IPS-11a (cell line): ENCODE data around the gene FBXL4.

ENCODE experiments used
- H3K4me3 ChIP-seq: one replicate; pipeline ENCODE4 v1.5.1; 2013; ENCODE audit warnings: low read depth, low read length, control low read depth

FBXL4 gene

DNA sequence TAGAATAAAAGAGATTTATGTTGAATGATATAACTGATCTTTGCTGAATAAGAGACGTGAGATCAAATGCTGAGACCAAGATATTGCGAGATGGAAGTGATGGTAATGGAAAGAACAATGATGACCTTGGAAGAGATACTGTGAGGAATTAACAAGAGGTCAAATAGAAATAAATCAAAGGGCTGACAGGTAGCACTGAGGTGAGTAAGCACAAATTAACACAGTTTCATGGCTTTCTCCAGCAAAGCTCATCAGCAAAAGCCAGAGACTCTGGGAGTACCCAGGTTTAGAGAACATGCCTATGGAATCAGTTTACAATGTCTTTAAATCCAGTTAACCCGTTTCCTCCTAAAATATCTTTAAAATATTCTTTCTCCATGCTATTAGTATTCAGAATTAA, 60.1 kb downstream of the FBXL4 start:
- no peak overlapping the region for H3K4me3 ChIP-seq

DNA sequence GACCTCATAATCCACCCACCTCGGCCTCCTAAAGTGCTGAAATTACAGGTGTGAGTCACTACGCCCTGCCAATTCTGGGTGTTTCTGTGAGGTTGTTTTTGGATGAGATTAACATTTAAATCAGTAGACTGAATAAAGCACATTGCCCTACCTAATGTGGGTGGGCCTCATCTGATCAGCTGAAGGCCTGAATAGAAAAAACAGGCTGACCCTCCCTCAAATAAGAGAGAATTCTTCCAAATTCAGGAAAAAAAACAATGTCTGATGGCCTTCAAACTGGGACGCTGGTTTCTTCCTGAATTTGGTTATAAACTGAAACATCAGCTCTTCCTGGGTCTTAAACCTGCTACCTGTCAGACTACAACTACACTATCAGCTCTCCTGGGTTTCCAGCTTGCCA, 62.4 kb downstream of the FBXL4 start:
- H3K4me3 ChIP-seq: no peak overlapping the region

DNA sequence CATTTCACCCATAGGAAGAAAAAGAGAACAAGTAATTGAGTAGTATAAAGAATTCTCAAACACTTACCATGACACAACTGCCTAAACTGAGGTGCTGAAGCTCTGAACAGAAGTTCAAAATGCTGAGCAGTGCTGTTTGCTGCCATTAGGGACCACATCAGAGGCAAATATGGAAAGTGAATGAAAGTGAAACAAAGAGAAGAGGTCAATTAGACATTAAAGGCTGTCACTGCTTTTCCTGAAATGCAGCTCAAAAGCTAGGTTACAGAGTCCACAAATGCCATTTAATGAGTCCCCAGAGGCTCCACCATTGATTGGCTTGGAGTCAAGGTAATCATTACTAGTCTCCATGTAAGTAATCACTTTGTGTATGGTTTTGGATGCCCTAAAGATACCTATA, 67.3 kb downstream of the FBXL4 start:
- H3K4me3 ChIP-seq: no peak overlapping the region

DNA sequence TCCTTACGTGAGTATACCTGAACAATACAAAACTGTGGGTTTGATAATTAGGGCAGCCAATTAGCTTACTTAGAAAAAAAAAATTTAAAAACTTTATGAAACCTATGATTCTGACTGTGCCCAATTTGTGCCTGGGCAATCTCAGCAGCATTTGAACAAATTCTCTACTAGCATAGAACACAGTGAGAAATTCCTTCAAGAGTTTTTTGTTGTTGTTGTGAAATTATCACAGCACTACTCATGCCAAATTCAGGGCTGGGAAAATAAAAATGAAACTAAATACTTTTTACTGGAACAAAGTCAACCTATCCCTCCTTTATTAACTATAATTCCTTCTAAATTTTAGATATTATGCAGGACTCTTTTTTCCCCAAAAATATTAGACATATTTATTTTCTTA, 70.5 kb downstream of the FBXL4 start:
- H3K4me3 ChIP-seq: no peak overlapping the region

DNA sequence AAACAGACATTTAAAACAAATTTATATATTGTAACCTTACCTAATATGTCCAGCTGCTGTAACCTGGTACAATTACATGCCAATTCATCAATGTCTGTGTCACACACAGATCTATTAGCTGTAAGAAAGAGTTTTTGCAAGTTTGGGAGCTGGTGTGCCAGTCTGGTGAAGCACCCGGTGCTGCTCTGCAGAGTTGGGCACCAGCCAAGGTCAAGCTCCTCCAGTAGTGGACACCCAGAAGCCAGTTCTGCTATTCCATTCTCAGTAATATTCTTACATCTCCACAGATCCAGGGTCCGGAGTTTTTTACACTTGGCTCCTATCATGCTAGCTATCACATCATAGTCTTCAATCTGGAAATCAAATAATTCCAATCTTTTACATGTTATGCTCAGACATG, 72.4 kb downstream of the FBXL4 start:
- no peak overlapping the region for H3K4me3 ChIP-seq

DNA sequence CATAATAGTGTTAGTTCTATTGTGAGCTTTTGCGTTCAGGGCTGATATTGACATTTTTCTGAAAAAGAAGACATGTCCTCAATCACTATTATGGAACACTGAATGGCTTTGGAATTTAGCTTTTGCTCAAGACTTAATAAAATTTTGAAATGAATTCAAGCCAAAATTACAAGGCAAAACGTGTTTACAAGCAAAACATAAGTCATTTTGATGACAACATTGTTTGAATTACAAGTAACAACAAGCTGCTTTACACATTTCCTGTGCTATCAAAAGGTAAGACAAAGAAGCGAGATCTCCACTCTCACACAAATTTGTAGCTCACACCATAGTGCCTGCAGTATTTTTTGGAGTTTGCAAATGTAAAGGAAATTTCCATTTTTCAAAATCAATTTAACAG, 75.9 kb downstream of the FBXL4 start:
- no peak overlapping the region for H3K4me3 ChIP-seq

DNA sequence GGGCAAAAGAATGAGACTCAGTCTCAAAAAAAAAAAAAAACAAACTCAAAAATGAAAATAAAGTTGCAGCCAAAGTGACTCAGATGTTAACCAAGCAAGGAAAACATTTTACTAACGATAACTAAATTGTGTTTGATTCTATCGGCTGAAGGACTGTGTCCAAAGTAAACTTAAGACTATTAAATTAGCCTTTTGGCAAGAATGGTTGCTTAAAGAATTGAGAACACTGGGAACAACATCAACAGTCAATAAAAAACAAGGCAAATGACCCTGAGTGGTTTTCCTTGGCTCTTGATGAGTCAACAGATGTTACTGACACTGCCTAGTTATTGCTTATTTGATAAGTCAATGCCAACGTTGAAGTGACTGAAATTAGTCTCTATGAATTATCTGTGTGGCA, 76.7 kb downstream of the FBXL4 start:
- no peak overlapping the region for H3K4me3 ChIP-seq

DNA sequence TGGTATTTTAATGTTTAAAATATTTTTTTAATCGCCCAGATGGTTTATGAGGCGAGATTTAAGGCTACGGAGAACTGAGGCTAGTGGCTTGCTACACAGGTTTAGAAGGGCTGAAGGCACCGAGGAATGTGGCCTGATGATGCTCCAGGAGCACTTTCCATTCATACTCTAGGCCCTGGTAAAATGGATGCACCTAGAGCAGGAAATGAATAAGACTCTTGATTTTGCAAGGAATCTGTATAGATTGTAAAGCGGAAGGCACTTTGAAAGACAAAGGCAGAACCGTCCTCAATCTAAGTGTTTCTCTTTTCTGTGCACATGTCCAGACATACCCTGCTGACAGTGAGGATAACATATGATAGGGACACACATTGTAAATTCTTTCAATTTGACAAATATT, 83.2 kb downstream of the FBXL4 start:
- no peak overlapping the region for H3K4me3 ChIP-seq

DNA sequence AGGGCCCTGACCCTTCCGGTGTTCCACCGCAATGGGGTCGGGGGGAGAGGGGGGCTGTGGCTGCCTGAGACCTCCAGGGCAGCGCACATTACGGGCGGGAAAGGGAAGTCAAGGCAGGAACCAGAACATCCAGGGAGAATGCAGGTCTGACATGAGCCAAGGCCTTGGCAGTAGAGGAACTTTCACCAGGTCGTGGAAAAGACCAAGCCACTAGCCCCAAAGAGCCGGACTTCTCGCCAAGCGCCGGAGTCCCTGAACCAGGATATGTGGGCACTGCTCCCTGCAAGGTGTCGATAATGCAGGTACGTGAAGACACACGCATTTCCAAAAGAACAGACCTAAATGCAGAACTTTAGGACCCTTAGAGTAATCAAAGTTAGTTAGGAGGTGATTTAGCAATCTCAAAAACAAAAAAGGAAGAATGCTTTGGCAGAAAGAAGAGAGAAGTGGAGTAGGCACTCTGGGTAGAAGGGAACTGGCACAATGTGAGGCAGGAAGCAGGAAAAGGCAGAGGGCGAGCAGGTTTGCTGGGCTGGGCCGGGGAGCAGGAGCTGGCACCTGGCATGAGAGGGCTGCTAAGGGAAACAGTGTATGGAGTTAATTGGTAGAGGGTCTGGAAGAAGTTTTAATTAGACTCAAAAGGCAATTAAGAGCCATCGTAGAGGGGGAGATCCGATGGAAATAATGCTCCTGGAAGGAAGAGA, 99.1 kb downstream of the FBXL4 start:
- no peak overlapping the region for H3K4me3 ChIP-seq

DNA sequence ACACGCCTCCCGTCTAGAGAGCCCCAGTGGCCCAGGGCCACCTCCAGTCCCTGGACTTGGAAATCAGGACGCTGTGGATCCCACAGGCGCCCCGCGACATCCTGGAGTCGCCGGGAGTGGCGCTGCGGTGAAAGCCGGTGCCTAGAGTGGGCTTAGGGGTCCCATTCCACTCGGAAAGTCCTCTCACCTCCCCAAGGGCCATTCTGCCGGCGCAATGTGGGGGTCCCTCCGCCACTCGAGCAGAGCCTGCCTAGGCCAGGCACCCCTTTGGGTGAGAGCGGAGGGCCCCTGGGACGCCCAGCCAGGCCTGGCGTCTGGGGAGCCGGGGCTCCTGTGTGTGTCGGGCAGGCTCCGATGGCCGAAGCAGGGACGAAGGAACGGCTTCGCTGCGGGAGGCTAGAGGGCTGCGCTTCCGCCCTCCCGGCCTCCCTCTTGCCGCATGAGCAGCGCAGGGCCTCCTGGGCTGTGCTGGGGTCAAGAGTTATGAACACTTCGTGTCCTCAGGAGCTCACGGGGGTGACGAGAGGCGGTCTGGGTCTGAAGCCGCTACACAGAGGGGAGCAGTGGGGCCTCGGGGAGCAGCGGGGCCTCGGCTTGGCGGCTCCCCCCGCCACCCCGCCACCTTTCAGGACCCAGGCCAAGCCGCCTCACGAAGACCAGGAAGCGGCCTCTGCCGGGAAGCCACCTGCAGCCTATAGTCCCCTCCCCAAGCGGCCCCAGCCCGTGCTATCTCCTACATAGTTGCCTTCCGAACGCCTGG, 99.8 kb downstream of the FBXL4 start:
- no peak overlapping the region for H3K4me3 ChIP-seq

DNA sequence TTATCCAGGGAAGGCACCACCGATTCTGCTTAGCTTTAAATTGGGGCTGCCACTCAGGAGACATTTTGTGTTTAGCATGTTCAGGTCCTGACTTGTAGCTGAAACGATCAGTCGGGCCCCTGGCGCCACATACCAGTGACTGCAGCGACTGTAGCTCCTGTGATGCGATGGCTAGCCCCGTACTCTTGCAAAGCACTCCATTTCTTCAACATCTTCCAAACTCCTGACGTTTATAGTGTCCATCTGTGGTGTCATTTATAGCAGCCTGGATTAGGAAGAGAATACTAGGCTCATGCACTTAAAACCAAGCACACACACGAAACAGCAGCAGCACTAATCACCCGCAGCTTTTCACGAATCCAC, 100.3 kb downstream of the FBXL4 start:
- H3K4me3 ChIP-seq: no peak overlapping the region

DNA sequence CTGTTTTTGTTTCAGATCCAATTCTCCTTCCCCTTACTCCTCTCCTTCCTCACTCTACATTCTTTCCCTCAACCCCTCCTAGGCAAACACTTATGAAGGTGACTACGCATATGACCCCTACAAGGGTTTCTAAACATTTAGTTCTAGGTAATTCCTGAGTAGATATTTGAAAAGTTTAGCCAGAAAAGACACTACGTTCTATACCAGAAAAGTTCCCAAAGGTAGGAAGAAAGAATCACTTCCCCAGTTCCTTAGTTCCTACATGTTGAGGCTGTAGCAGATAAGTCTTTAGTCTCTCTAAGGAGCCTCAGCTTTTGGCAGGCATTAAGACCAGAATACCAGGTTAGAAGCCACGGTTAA, 101.7 kb downstream of the FBXL4 start:
- H3K4me3 ChIP-seq: no peak overlapping the region

DNA sequence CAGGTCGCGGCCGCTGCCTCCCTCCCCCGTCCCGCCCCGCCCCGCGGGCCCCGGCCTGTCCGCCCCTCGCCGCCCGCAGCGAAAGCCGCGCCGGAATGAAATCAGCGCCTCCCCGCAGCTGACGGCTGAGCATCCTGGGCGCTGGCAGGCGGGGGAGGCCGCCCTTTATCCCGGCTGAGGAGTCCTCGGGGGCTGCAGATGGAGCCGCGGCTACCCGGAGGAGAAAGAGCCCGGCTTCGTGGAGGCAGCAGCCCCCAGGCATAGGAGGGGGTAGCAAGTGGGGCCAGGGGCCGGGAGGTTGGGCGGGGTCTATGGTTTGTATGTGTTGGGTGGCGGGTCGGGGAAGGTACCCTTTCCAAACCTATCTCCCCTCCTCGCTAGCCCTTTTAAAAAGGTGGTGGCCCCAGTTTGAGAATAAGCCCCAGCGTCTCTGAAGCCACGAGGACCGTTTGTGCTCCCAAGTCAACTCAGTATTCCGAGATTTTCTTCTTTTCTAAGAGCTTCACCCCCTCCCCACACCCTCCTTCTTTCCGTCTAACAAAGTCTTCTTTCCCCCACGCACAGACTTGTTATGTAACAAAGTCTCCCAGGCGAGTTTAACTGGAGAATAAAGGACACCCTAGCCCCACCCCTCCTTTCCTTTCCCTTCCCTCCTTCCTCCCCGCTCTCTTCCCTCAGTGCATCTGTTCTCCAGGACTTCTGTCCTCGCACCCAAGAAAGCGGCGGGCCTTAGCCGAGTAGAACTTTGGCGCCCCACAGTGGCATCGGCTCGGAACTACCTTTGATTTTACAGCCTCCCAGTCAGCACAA, 102.3 kb downstream of the FBXL4 start:
- peak overlapping the region; percentile 10 for H3K4me3 ChIP-seq

DNA sequence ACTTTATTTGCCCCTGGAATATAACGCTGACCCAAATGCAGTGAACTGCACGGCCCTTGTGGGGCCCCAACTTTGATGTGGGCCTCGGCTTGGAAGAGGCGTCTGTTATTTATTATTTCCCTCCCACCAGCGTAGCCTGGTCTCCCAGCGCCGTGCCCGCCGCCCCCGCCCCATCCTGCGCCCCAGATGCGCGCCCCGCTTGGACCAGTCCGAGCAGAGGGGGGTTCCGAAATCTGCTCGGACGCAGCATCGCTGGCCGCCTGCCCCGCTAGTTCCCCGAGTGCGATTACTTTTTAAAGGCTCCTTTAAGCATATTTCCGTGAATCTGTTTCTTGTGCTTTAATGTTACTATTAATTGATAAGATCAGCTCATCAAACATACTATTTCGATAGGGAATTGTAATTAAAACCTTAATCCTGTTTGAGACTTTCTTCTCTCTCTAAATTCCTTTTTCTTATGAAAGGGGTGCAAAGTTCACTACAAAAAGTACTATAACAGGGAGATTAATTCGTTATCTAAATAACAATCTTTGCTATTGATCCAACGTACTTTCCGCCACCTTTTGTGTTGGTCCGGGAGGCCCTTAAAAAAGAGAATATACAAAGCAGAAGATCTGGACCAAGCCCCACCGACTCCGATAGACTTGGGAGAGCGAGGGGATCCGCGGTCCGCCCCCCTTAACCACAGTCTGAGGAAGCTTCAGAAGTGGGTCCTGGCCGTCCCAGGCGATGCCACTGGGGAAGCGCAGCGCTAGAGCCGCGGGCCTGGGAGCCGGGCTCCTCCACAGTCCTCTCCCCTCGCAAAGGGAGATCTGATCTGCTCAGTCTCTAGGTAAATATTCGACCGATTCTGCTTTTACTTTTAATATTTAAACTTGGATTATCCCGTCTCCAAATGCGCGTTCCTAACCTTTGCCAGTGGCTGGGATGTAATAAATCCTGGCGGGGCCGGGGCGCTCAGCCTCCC, 103.2 kb downstream of the FBXL4 start:
- H3K4me3 ChIP-seq: peak overlapping the region; percentile 10

DNA sequence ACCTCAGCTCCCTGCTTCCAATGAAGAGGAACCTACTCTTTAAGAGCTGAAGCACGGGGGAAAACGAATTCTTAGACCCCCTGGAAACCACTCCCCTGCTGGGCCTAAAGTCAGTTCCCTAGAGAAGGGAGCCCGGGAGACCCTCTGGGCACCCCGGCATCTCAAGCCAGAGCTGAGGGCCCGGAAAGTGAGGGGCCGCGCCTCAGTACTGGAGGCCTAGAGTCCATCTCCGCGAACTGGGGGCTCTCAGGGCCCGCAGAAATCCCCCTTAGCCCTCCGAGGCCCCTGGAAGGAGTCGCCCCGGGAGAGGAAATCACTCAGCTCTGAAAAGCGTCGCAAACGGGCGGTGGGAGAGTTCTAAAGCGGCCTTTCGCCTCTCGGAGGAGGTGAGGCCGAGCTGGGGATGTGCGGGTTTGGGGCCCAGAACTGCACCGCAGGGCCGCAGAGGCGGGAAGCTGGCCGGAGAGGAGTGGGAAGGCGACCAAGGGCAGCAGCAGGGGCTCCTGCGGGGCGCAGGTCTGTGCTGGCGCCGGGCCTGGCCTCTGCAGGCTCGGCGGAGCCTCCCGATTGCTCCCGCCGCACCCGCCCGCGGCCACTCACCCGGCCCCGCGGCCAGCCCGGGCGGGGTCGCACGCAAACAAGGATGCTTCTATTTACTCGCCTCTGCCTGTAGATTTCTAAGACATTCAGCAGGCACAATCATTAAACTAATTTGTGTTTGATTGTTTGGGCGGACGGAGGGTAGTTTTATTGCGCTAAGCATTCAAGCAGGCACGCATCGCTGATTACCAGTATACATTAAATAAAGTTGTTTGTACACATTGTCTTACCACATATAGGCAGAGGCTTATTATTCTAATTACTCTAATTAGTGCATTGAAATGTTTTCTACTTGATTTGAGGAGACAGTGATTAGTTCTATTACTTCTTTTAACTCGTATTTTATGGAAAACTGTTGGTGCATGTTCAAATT, 104.2 kb downstream of the FBXL4 start:
- H3K4me3 ChIP-seq: no peak overlapping the region

DNA sequence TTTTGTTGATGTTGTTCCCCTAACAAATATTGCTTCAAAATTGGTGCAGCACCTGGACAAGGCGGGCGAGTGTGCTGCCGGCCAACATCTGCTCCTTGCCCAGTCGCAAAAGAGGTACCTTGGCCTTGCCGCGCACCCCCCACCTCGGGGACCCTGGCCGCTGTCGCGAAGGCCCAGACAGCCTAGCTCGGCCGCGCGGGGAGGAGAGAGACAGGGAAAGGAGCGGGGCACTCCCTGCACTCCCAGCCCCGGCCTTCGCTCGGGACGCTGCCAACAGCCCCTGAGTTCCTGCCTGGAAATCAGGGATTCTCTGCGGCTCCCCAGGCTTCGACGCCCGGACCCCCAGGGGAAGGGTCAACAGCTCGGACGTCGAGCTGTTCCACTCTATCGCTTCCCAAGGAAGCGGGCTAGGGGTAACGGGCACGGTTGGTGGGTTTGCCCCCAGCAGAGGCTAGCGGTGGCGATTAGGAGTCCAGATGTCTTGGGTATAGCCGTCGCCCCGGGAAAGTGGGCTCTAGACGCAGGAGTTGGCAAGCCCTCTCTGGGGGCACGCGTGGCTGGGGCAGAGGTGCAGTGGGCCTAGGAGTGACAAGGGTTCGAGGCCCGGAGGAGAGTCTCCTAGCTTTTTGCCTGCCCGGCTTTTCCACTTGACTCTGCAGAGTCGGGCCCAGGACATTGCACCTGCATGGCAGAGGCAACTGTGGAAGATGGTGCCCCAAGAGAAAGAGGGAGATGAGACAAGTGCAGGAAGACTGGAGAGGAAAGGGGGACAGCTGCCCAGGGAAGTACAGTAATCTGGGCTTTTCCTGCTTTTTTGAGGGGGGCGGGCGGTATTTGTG, 105.2 kb downstream of the FBXL4 start:
- no peak overlapping the region for H3K4me3 ChIP-seq

DNA sequence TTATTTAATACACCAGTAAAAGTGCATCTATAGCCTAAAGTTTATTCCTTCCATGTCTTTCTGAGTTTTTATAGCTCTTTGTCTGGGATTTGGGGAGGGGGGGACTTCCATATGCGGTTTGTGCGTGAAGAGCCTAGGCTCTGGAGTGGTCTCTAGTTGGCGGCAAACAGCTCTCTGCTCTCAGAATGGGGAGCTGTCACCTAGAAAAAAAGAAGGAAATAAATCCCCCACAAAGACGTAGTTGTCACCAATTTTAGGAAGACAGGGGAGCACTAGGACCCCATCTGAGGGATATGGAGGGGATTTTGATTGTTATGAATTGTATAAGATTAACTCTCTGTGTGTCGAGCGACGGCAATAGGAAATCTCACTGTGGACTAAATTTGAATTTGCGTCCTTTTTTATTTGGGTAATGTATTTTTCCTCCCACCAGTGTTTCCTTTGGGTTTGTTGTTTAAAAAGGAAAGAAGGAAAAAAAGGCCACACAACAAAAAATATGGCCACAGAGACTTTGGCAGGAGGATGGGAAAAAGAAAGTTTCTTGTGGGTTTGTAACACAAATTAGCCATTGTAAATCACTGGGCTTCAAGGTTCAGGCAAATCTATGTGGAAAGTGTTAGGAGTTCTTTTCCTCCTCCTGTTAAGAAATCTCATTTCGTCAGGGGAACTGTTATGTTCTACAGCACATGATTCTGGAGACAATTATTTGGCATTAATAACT, 106.0 kb downstream of the FBXL4 start:
- H3K4me3 ChIP-seq: no peak overlapping the region

DNA sequence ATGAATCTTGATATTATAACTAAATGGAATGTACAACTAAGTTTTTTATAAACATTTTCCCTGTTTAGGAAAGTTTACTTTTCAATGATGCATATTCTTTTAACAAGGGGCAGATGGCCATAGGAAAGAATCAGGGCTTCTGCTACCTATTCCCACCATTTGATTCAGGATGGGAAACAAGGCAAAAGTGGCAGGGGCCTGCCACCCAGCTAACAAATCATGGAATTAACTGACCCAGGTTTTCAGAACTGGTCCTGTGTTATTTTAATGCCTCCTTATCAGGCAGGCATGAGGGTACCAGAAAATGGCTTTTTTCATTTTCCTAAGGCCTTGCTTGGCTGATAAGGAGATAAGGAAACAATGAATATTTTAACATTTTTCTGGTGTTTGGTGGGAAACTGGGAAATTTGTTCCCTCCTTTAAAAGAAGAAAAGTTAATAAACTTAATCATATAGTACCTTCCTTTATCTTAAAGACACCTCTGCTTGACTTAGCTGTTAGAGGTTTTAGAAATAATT, 106.7 kb downstream of the FBXL4 start:
- H3K4me3 ChIP-seq: no peak overlapping the region
